ENCODE measurements around the gene MMP7. TPM values are rescaled to one million over a fixed set of nuclear protein-coding genes. Genes with fewer than 3 reads are reported as not detected.

Gene MMP7
- total RNA-seq, 1 donor: under 0.01 TPM

DNA sequence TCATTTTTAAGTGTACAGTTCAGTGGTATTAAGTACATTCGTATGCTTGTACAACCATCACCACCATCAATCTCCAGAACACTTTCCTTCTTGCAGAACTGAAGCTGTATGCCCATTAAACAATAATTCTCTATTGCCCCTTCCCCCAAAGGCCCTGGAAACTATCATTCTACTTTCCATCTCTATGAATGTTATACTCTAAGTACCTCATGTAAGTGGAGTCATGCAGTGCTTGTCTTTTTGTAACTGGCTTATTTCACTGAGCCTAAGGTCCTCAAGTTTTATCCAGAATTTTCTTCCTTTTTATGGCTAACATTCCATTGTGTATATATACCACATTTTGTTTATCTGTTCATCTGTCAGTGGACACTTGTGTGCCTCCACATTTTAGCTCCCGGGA, 29.7 kb downstream of the MMP7 start:
- Histone ChIP-seq H3K9me3 (ENCODE audit: low read depth, low read length) (no peaks in the 10 kb centered on the region), H3K4me2 (ENCODE audit: insufficient read depth, low read length) (no peak overlapping the region), H2AFZ (ENCODE audit: low read length) (no peak overlapping the region), H3K4me3 (ENCODE audit: insufficient read depth, low read length) (no peak overlapping the region), H4K20me1 (ENCODE audit: insufficient read depth, low read length) (no peaks in the 10 kb centered on the region), H3K27me3 (ENCODE audit: insufficient read depth, low read length) (no peaks in the 10 kb centered on the region), H3K27ac (ENCODE audit: low read depth, low read length) (no peak overlapping the region), H3K79me2 (ENCODE audit: insufficient read depth, low read length) (no peaks in the 10 kb centered on the region), H3K4me1 (ENCODE audit: insufficient read depth, low read length) (no peaks in the 10 kb centered on the region), H3K36me3 (ENCODE audit: insufficient read depth, low read length) (no peaks in the 10 kb centered on the region)
- DNase-seq (ENCODE audit: insufficient read length, low spot score, missing footprints): no peak
- no peak for TF ChIP-seq CTCF (IDR thresholded peaks at IDR 0.05; ENCODE audit: extremely low read depth, low read depth, low read length)

- Histone ChIP-seq H2AFZ (ENCODE audit: low read length) (no peak overlapping the region), H3K9me3 (ENCODE audit: low read depth, low read length) (no peaks in the 10 kb centered on the region), H4K20me1 (ENCODE audit: insufficient read depth, low read length) (no peaks in the 10 kb centered on the region), H3K27me3 (ENCODE audit: insufficient read depth, low read length) (no peaks in the 10 kb centered on the region), H3K27ac (ENCODE audit: low read depth, low read length) (no peak overlapping the region), H3K4me3 (ENCODE audit: insufficient read depth, low read length) (no peak overlapping the region), H3K79me2 (ENCODE audit: insufficient read depth, low read length) (no peaks in the 10 kb centered on the region), H3K36me3 (ENCODE audit: insufficient read depth, low read length) (no peaks in the 10 kb centered on the region), H3K4me1 (ENCODE audit: insufficient read depth, low read length) (peaks cover 7% of the 10 kb centered on the region), H3K4me2 (ENCODE audit: insufficient read depth, low read length) (no peak overlapping the region)
- TF ChIP-seq CTCF (IDR thresholded peaks at IDR 0.05; ENCODE audit: extremely low read depth, low read depth, low read length): no peak
- DNase-seq (ENCODE audit: insufficient read length, low spot score, missing footprints): no peak
Measured at GRCh38 chr11:102499931-102500330, 30.6 kb downstream of the MMP7 start.

DNA sequence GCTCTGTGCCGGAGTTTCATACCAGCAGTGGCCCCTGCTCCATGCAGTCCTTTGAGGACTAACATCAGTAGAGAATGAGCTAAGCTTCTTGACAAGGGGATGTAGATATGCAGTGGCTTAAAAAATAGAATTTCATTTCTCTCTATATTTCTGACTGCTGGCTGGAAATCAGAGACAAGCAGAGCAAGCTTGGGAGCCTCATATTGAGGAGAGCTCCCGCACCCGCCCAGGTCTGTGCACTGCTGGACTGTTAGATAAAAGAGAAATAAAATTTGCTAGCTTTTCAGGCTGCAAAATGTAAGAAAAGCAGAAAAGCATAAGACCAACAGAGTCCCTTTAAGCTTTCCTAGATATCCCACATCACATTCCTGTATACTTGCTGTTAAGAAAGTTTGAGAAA, 31.4 kb downstream of the MMP7 start:
- Histone ChIP-seq H3K4me1 (ENCODE audit: insufficient read depth, low read length) (peaks cover 14% of the 10 kb centered on the region), H3K36me3 (ENCODE audit: insufficient read depth, low read length) (no peaks in the 10 kb centered on the region), H3K27me3 (ENCODE audit: insufficient read depth, low read length) (no peaks in the 10 kb centered on the region), H4K20me1 (ENCODE audit: insufficient read depth, low read length) (no peaks in the 10 kb centered on the region), H3K27ac (ENCODE audit: low read depth, low read length) (no peak overlapping the region), H3K4me2 (ENCODE audit: insufficient read depth, low read length) (no peak overlapping the region), H3K79me2 (ENCODE audit: insufficient read depth, low read length) (no peaks in the 10 kb centered on the region), H3K9me3 (ENCODE audit: low read depth, low read length) (no peaks in the 10 kb centered on the region), H2AFZ (ENCODE audit: low read length) (no peak overlapping the region), H3K4me3 (ENCODE audit: insufficient read depth, low read length) (no peak overlapping the region)
- no peak for DNase-seq (ENCODE audit: insufficient read length, low spot score, missing footprints)
- no peak for TF ChIP-seq CTCF (IDR thresholded peaks at IDR 0.05; ENCODE audit: extremely low read depth, low read depth, low read length)

DNA sequence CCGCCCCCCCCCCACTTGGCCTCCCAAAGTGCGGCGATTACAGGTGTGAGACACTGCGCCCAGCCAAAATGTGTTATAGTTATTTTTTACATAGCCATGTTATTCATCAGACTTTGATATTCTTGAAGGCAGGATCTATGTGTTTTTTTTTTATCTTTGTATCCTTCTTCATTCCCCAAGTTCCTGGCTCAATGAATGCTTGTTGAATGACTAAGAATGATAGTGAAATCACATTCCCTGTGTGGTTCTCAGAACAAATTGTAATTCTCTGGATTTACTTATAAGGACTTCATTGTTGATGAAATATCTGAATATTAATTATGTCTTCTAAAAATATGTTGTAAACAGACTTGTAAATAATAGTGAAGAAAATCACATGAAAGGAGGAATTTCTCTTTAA, 33.5 kb downstream of the MMP7 start:
- no peaks in the 10 kb centered on the region for H3K36me3 ChIP-seq (ENCODE audit: insufficient read depth, low read length)
- no peaks in the 10 kb centered on the region for H4K20me1 ChIP-seq (ENCODE audit: insufficient read depth, low read length)
- H3K9me3 ChIP-seq (ENCODE audit: low read depth, low read length): no peaks in the 10 kb centered on the region
- H3K4me3 ChIP-seq (ENCODE audit: insufficient read depth, low read length): no peak overlapping the region
- no peak for DNase-seq (ENCODE audit: insufficient read length, low spot score, missing footprints)
- no peak overlapping the region for H3K27ac ChIP-seq (ENCODE audit: low read depth, low read length)
- no peak overlapping the region for H3K4me2 ChIP-seq (ENCODE audit: insufficient read depth, low read length)
- peaks cover 14% of the 10 kb centered on the region for H3K4me1 ChIP-seq (ENCODE audit: insufficient read depth, low read length)
- H3K27me3 ChIP-seq (ENCODE audit: insufficient read depth, low read length): no peaks in the 10 kb centered on the region
- H3K79me2 ChIP-seq (ENCODE audit: insufficient read depth, low read length): no peaks in the 10 kb centered on the region
- TF ChIP-seq CTCF (IDR thresholded peaks at IDR 0.05; ENCODE audit: extremely low read depth, low read depth, low read length): no peak
- no peak overlapping the region for H2AFZ ChIP-seq (ENCODE audit: low read length)

Data from osteoblast (primary cell).